ENCODE results near the gene CPEB2.

GRCh38 chr4:15077969-15078368 is 75.7 kb downstream of the CPEB2 start:
- TF ChIP-seq CTCF (conservative IDR thresholded peaks at IDR 0.05) (no peak), ZFX (IDR thresholded peaks at IDR 0.05) (no peak)

Data from C4-2B (cell line).